Rectal smooth muscle tissue (tissue), 1 donor: ENCODE measurements around the gene OSBPL6.

Experiments
- H3K27ac ChIP-seq: one replicate; pipeline ENCODE4 v1.7.0; 2013; ENCODE audit warnings: low read depth, low read length, inconsistent platforms
- H3K27me3 ChIP-seq: one replicate; pipeline ENCODE4 v1.7.0; 2013; ENCODE audit warnings: low read length; ENCODE audit not compliant: control insufficient read depth, insufficient read depth
- H3K36me3 ChIP-seq: one replicate; pipeline ENCODE4 v1.7.0; 2013; ENCODE audit warnings: low read length; ENCODE audit not compliant: control insufficient read depth, insufficient read depth
- H3K4me1 ChIP-seq: one replicate; pipeline ENCODE4 v1.7.0; 2013; ENCODE audit warnings: low read length; ENCODE audit not compliant: control insufficient read depth, insufficient read depth
- H3K4me3 ChIP-seq: one replicate; pipeline ENCODE4 v1.7.0; 2013; ENCODE audit warnings: low read length
- H3K9ac ChIP-seq: one replicate; pipeline ENCODE4 v1.7.0; 2013; ENCODE audit warnings: low read length

The OSBPL6 gene

DNA sequence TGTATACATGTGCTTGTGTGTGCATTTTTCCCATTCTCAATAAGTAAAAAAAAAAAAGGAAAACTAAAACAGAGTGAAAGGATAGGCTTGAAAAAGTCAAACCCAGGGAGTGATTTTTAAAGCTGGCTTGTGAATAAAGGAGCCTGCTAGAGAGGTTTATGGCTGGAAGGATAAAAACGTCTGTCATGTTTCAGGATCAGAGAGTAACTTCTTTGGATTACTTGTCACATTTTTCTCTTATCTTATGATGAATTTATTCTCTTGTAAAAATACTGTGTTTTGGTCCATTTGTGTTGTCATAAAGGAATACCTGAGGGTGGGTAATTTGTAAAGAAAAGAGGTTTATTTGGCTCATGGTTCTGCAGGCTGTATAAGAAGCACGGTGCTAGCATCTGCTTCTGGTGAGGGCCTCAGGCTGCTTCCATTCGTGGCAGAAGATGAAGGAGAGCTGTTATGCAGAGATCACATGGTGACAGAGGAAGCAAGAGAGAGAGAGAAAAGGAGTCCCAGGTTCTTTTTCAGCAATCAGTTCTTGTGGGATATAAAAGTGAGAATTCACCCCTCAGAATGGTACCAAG is 89.1 kb downstream of the OSBPL6 start:
- no peaks in the 10 kb centered on the region for H3K36me3 ChIP-seq
- no peaks in the 10 kb centered on the region for H3K4me1 ChIP-seq
- H3K4me3 ChIP-seq, result no peak overlapping the region
- no peak overlapping the region for H3K27ac ChIP-seq
- no peaks in the 10 kb centered on the region for H3K27me3 ChIP-seq
- no peak overlapping the region for H3K9ac ChIP-seq

GRCh38 chr2:178284613-178285286 is 90.4 kb downstream of the OSBPL6 start:
- H3K9ac ChIP-seq, result no peak overlapping the region
- H3K4me1 ChIP-seq, result no peaks in the 10 kb centered on the region
- H3K27ac ChIP-seq, result no peak overlapping the region
- H3K4me3 ChIP-seq, result no peak overlapping the region
- H3K27me3 ChIP-seq, result no peaks in the 10 kb centered on the region
- no peaks in the 10 kb centered on the region for H3K36me3 ChIP-seq

DNA sequence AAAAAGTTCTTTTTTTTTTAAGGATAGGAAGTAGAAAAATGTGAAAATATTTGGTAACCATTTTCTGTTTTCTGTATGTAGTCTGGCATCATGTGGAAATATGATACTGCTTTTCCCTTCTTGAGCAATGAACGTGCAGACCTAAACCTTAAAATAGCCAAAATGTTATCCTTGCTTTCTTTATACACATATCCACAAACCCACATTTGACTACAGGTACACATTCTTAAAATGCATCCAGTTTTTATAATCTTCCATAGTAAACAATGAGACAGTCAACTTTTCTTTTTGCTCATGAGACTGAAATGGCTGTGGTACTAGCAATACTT is 90.9 kb downstream of the OSBPL6 start:
- no peaks in the 10 kb centered on the region for H3K27me3 ChIP-seq
- no peak overlapping the region for H3K9ac ChIP-seq
- H3K36me3 ChIP-seq, result no peaks in the 10 kb centered on the region
- H3K27ac ChIP-seq, result no peak overlapping the region
- no peaks in the 10 kb centered on the region for H3K4me1 ChIP-seq
- H3K4me3 ChIP-seq, result no peak overlapping the region

GRCh38 chr2:178286636-178287035 is 92.3 kb downstream of the OSBPL6 start:
- no peak overlapping the region for H3K27ac ChIP-seq
- H3K4me3 ChIP-seq, result no peak overlapping the region
- H3K36me3 ChIP-seq, result no peaks in the 10 kb centered on the region
- H3K27me3 ChIP-seq, result no peaks in the 10 kb centered on the region
- no peaks in the 10 kb centered on the region for H3K4me1 ChIP-seq
- H3K9ac ChIP-seq, result no peak overlapping the region

DNA sequence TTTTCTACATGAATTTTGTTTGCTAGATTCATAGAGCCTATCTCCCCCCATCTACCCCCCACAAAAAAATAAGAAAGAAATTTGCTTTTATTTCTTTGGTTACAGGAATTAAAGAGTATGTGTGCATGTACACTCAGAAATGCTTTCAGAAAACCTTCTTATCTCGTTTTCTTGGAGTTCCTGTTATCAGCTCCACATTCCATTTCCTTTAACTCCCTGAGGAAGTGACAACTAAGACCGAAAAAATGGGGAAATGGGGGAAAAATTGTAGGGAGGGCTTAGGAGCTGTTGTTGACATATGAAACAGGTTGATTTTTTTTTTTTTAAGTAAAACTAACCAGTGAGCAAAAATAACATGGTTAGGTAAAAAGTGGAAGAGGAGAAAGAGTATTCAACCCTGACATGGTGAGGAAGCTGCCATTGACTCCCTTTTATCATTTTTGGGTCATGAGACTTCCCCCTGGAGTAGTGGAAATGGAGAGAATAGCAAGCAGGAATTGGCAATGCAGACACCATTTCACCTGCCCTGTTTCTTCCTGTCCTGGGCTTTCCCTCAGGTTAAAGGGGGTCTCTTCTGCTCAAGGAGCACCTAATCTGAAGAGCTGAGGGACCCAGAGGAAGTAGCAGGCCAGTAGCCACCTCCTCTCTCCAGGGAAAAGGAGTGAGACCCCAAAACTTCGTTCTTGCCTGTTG is 93.5 kb downstream of the OSBPL6 start:
- Histone ChIP-seq H3K4me3 (no peak overlapping the region), H3K27me3 (no peaks in the 10 kb centered on the region), H3K9ac (no peak overlapping the region), H3K36me3 (no peaks in the 10 kb centered on the region), H3K4me1 (no peaks in the 10 kb centered on the region), H3K27ac (no peak overlapping the region)

- Histone ChIP-seq H3K4me1 (no peaks in the 10 kb centered on the region), H3K4me3 (no peak overlapping the region), H3K27ac (no peak overlapping the region), H3K27me3 (no peaks in the 10 kb centered on the region), H3K9ac (no peak overlapping the region), H3K36me3 (no peaks in the 10 kb centered on the region)
Observed at GRCh38 chr2:178291703-178292102, 97.4 kb downstream of the OSBPL6 start.

- no peaks in the 10 kb centered on the region for H3K27me3 ChIP-seq
- H3K4me3 ChIP-seq, result no peak overlapping the region
- no peak overlapping the region for H3K9ac ChIP-seq
- H3K27ac ChIP-seq, result no peak overlapping the region
- H3K4me1 ChIP-seq, result no peaks in the 10 kb centered on the region
- no peaks in the 10 kb centered on the region for H3K36me3 ChIP-seq
Observed at GRCh38 chr2:178292586-178292985, 98.3 kb downstream of the OSBPL6 start.

GRCh38 chr2:178295115-178295514 is 100.8 kb downstream of the OSBPL6 start:
- H3K27ac ChIP-seq, result no peak overlapping the region
- no peak overlapping the region for H3K9ac ChIP-seq
- H3K36me3 ChIP-seq, result no peaks in the 10 kb centered on the region
- H3K4me1 ChIP-seq, result no peaks in the 10 kb centered on the region
- H3K27me3 ChIP-seq, result no peaks in the 10 kb centered on the region
- H3K4me3 ChIP-seq, result no peak overlapping the region

DNA sequence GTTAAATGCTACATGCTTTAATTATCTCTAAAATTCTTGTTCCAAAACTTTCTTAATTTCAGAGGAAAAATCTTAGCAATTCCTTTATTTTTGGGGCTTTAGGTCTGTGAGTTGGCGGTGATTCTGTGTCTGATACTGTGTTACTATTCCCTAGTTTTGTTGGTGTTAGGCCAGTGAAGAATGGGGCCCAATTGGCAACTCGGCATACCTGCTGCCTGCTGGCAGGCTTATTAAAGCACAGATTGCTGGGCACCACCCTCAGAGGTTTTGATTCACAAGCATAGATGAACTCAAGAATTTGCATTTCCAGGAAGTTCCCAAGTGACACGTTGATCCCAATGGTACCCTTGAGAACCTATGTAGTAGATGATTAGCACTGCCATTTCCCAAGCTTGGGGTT is 101.6 kb downstream of the OSBPL6 start:
- Histone ChIP-seq H3K27ac (no peak overlapping the region), H3K27me3 (no peaks in the 10 kb centered on the region), H3K4me1 (no peaks in the 10 kb centered on the region), H3K36me3 (no peaks in the 10 kb centered on the region), H3K4me3 (no peak overlapping the region), H3K9ac (no peak overlapping the region)

GRCh38 chr2:178296394-178297090 is 102.2 kb downstream of the OSBPL6 start:
- H3K36me3 ChIP-seq, result no peaks in the 10 kb centered on the region
- H3K4me1 ChIP-seq, result no peaks in the 10 kb centered on the region
- H3K27ac ChIP-seq, result no peak overlapping the region
- H3K4me3 ChIP-seq, result no peak overlapping the region
- no peak overlapping the region for H3K9ac ChIP-seq
- no peaks in the 10 kb centered on the region for H3K27me3 ChIP-seq

DNA sequence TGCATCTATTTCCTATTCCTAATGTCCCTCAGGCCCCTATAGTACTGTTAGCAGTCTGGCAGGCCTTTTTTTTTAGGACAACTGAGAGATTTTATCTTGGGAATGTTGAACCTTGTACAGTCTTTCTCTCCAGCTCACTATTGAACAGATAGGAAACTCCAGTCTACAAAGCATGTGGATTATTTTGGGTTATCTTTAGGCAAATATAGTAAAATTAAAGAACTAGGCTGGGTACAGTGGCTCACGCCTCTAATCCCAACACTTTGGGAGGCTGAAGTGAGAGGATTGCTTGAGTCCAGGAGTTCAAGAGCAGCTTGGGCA is 102.7 kb downstream of the OSBPL6 start:
- no peak overlapping the region for H3K4me3 ChIP-seq

GRCh38 chr2:178298785-178299212 is 104.5 kb downstream of the OSBPL6 start:
- Histone ChIP-seq H3K4me1 (no peaks in the 10 kb centered on the region), H3K9ac (no peak overlapping the region), H3K27ac (no peak overlapping the region), H3K27me3 (no peaks in the 10 kb centered on the region), H3K4me3 (no peak overlapping the region), H3K36me3 (no peaks in the 10 kb centered on the region)

More for the DNA sequence above, 102.7 kb downstream of the OSBPL6 start:
- no peak overlapping the region for H3K27ac ChIP-seq
- H3K9ac ChIP-seq, result no peak overlapping the region
- no peaks in the 10 kb centered on the region for H3K4me1 ChIP-seq
- no peaks in the 10 kb centered on the region for H3K36me3 ChIP-seq
- H3K27me3 ChIP-seq, result no peaks in the 10 kb centered on the region
